ENCODE data around the gene RYR1. TPM values are rescaled to one million over a fixed set of nuclear protein-coding genes. Genes with fewer than 3 reads are reported as not detected.

The RYR1 gene
- polyA plus RNA-seq, 3 donors = 0.76 to 2.1 (median 2.1) TPM

DNA sequence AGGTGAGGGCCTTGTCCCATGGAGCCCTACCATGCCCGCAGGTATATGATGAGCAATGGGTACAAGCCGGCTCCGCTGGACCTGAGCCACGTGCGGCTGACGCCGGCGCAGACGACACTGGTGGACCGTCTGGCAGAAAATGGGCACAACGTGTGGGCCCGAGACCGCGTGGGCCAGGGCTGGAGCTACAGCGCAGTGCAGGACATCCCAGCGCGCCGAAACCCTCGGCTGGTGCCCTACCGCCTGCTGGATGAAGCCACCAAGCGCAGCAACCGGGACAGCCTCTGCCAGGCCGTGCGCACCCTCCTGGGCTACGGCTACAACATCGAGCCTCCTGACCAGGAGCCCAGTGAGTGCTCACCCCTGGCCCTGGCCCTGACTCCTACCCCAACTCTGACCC, 32.6 kb downstream of the RYR1 start:
- H3K9me3 ChIP-seq (replicated peaks in 1 of 2; ENCODE audit: control insufficient read depth in 1 of 2, insufficient read depth in 1 of 2, low read length in 2 of 2) = peaks cover 0 to 7% of the 10 kb centered on the region in 2 donors
- no peak overlapping the region for H3K4me2 ChIP-seq (replicated peaks; ENCODE audit: extremely low read depth, low read length, poor library complexity, severe bottlenecking)
- H3K36me3 Mint-ChIP-seq = no peaks in the 10 kb centered on the region
- no peak for DNase-seq
- H3K9ac ChIP-seq (ENCODE audit: insufficient read depth, low read length, poor library complexity, severe bottlenecking) = no peak overlapping the region
- no peak overlapping the region for H3K27ac ChIP-seq (ENCODE audit: low read depth in 1 of 2, low read length in 2 of 2)
- H4K20me1 ChIP-seq (ENCODE audit: insufficient read depth, low read length) = no peaks in the 10 kb centered on the region
- WGBS (ENCODE audit: insufficient coverage) = 95% methylated on average over 26 of the region's 26 CpGs
- no peaks in the 10 kb centered on the region for H3K79me2 ChIP-seq (ENCODE audit: insufficient read depth, low read length)
- no peak overlapping the region for H3K4me3 Mint-ChIP-seq
- no peak overlapping the region for H2AFZ ChIP-seq (ENCODE audit: insufficient read depth, low read depth, low read length, poor library complexity, severe bottlenecking)
- intact Hi-C loops (cut with micrococcal nuclease) = no loop called here
- H3K9me3 Mint-ChIP-seq = peaks cover 0 to 22% (median 3%) of the 10 kb centered on the region in 7 donors
- no peaks in the 10 kb centered on the region for H3K4me1 Mint-ChIP-seq
- no peaks in the 10 kb centered on the region for H3K36me3 ChIP-seq (replicated peaks in 1 of 2; ENCODE audit: control insufficient read depth in 1 of 2, insufficient read depth in 2 of 2, low read length in 2 of 2)
- no peaks in the 10 kb centered on the region for H3K4me1 ChIP-seq (ENCODE audit: control insufficient read depth in 1 of 2, insufficient read depth in 2 of 2, low read length in 2 of 2)
- peaks cover 5 to 7% (median 5%) of the 10 kb centered on the region in 3 donors for H3K27me3 Mint-ChIP-seq (ENCODE audit: low read depth in 3 of 3)
- H3K27me3 ChIP-seq (ENCODE audit: control insufficient read depth in 2 of 2, insufficient read depth in 2 of 2, low read length in 2 of 2) = no peaks in the 10 kb centered on the region
- H3K27ac Mint-ChIP-seq = no peak overlapping the region
- no peak overlapping the region for H3K4me3 ChIP-seq (replicated peaks in 1 of 3; ENCODE audit: low read depth in 2 of 3, low read length in 3 of 3)
- TF ChIP-seq, protein P1, sequence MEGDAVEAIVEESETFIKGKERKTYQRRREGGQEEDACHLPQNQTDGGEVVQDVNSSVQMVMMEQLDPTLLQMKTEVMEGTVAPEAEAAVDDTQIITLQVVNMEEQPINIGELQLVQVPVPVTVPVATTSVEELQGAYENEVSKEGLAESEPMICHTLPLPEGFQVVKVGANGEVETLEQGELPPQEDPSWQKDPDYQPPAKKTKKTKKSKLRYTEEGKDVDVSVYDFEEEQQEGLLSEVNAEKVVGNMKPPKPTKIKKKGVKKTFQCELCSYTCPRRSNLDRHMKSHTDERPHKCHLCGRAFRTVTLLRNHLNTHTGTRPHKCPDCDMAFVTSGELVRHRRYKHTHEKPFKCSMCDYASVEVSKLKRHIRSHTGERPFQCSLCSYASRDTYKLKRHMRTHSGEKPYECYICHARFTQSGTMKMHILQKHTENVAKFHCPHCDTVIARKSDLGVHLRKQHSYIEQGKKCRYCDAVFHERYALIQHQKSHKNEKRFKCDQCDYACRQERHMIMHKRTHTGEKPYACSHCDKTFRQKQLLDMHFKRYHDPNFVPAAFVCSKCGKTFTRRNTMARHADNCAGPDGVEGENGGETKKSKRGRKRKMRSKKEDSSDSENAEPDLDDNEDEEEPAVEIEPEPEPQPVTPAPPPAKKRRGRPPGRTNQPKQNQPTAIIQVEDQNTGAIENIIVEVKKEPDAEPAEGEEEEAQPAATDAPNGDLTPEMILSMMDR (IDR thresholded peaks at IDR 0.05) = no peak

DNA sequence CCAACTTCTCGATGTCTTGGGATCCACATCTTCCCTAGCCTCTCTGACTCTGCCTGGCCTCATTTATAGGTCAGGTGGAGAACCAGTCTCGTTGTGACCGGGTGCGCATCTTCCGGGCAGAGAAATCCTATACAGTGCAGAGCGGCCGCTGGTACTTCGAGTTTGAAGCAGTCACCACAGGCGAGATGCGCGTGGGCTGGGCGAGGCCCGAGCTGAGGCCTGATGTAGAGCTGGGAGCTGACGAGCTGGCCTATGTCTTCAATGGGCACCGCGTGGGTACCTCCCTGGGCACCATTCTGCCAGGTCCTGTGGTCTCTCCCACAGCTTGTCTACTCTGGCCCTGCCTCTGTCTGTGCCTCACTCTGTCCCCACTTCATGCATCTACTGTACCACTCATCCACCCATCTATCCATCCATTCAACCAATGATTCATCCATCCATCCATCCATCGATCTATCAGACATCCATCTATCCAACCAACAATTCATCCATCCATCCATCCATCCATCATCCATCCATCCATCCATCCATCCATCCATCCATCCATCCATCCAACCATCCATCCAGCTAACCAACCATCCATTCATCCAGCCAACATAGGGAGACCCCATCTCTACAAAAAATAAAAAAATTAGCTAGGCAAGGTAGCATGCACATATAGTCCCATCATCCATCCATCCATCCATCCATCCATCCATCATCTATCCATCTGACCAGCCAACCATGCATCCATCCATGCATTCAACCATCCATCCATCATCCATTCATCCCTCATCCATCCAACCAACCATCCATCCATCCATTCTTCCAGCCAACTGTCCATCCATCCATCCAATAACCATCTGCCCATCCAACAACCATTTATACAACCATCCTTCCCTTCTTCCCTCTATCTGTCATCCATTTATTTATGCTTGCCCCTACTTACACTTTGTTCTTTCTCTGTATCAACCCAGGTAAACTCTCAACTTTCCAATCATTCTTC, 34.3 kb downstream of the RYR1 start:
- TF ChIP-seq, protein P1 (IDR thresholded peaks at IDR 0.05) = no peak
- no peaks in the 10 kb centered on the region for H4K20me1 ChIP-seq (ENCODE audit: insufficient read depth, low read length)
- no peak overlapping the region for H2AFZ ChIP-seq (ENCODE audit: insufficient read depth, low read depth, low read length, poor library complexity, severe bottlenecking)
- peaks cover 0 to 7% of the 10 kb centered on the region in 2 donors for H3K9me3 ChIP-seq (replicated peaks in 1 of 2; ENCODE audit: control insufficient read depth in 1 of 2, insufficient read depth in 1 of 2, low read length in 2 of 2)
- H3K27ac Mint-ChIP-seq = no peak overlapping the region
- no peaks in the 10 kb centered on the region for H3K27me3 ChIP-seq (ENCODE audit: control insufficient read depth in 2 of 2, insufficient read depth in 2 of 2, low read length in 2 of 2)
- no peak overlapping the region for H3K4me3 Mint-ChIP-seq
- no peak for DNase-seq
- no peaks in the 10 kb centered on the region for H3K36me3 Mint-ChIP-seq
- H3K79me2 ChIP-seq (ENCODE audit: insufficient read depth, low read length) = no peaks in the 10 kb centered on the region
- no peaks in the 10 kb centered on the region for H3K36me3 ChIP-seq (replicated peaks in 1 of 2; ENCODE audit: control insufficient read depth in 1 of 2, insufficient read depth in 2 of 2, low read length in 2 of 2)
- H3K9me3 Mint-ChIP-seq = peaks cover 0 to 17% (median 3%) of the 10 kb centered on the region in 7 donors
- H3K27ac ChIP-seq (ENCODE audit: low read depth in 1 of 2, low read length in 2 of 2) = no peak overlapping the region
- 92% methylated on average over 16 of the region's 17 CpGs for WGBS (ENCODE audit: insufficient coverage)
- H3K27me3 Mint-ChIP-seq (ENCODE audit: low read depth in 3 of 3) = peaks cover 5 to 6% (median 5%) of the 10 kb centered on the region in 3 donors
- H3K4me1 Mint-ChIP-seq = no peaks in the 10 kb centered on the region
- no peak overlapping the region for H3K9ac ChIP-seq (ENCODE audit: insufficient read depth, low read length, poor library complexity, severe bottlenecking)
- H3K4me1 ChIP-seq (ENCODE audit: control insufficient read depth in 1 of 2, insufficient read depth in 2 of 2, low read length in 2 of 2) = no peaks in the 10 kb centered on the region
- no peak overlapping the region for H3K4me3 ChIP-seq (replicated peaks in 1 of 3; ENCODE audit: low read depth in 2 of 3, low read length in 3 of 3)
- intact Hi-C loops (cut with micrococcal nuclease) = no loop called here
- H3K4me2 ChIP-seq (replicated peaks; ENCODE audit: extremely low read depth, low read length, poor library complexity, severe bottlenecking) = no peak overlapping the region
